BE2C (cell line): ENCODE data around the gene P2RX1.
A peak's percentile ranks its signal among the peaks of the same experiment; 100 is the strongest.

Experiments used
- DNase-seq: peaks from one replicate; pipeline ENCODE4 v3.0.0-alpha.2; 2020
- H3K27me3 ChIP-seq: fragments of 250-450 bp; sonication (Bioruptor Pico); 2 replicates; pipeline ENCODE4 v1.5.1; 2020; ENCODE audit warnings: mild to moderate bottlenecking
- H3K36me3 ChIP-seq: fragments of 250-450 bp; sonication (Bioruptor Pico); 2 replicates; pipeline ENCODE4 v1.5.1; 2020; ENCODE audit warnings: mild to moderate bottlenecking
- H3K4me1 ChIP-seq: fragments of 250-450 bp; sonication (Bioruptor Pico); 2 replicates; pipeline ENCODE4 v1.5.1; 2020
- H3K4me3 ChIP-seq: 2 replicates; pipeline ENCODE4 v1.5.1; 2011; ENCODE audit warnings: low read depth, low read length
- H3K9me3 ChIP-seq: fragments of 250-450 bp; sonication (Bioruptor Pico); 2 replicates; pipeline ENCODE4 v1.5.1; 2020
- CTCF ChIP-seq: IDR thresholded peaks from 2 replicates; pipeline ENCODE4 v1.5.1; 2012; ENCODE audit warnings: mild to moderate bottlenecking, low read depth, low read length

P2RX1 gene

GRCh38 chr17:3880983-3881382 is 35.3 kb downstream of the P2RX1 start:
- peaks cover 8% of the 10 kb centered on the region for H3K4me1 ChIP-seq
- peaks cover 54% of the 10 kb centered on the region for H3K36me3 ChIP-seq
- no peak overlapping the region for H3K4me3 ChIP-seq
- DNase-seq = no peak
- TF ChIP-seq CTCF = no peak
- no peaks in the 10 kb centered on the region for H3K27me3 ChIP-seq
- no peaks in the 10 kb centered on the region for H3K9me3 ChIP-seq

GRCh38 chr17:3879591-3880417 is 36.5 kb downstream of the P2RX1 start:
- Histone ChIP-seq H3K9me3 (no peaks in the 10 kb centered on the region), H3K4me1 (peaks cover 8% of the 10 kb centered on the region), H3K27me3 (no peaks in the 10 kb centered on the region), H3K36me3 (peaks cover 52% of the 10 kb centered on the region), H3K4me3 (no peak overlapping the region)
- TF ChIP-seq CTCF = no peak
- DNase-seq = peak; percentile 74

- H3K4me1 ChIP-seq = peaks cover 8% of the 10 kb centered on the region
- H3K4me3 ChIP-seq = no peak overlapping the region
- no peaks in the 10 kb centered on the region for H3K9me3 ChIP-seq
- DNase-seq = peak; percentile 78
- H3K27me3 ChIP-seq = no peaks in the 10 kb centered on the region
- H3K36me3 ChIP-seq = peaks cover 45% of the 10 kb centered on the region
- no peak for TF ChIP-seq CTCF
Measured at GRCh38 chr17:3879186-3879585, 37.1 kb downstream of the P2RX1 start.

GRCh38 chr17:3877220-3877619 is 39.0 kb downstream of the P2RX1 start:
- Histone ChIP-seq H3K9me3 (no peaks in the 10 kb centered on the region), H3K36me3 (peaks cover 42% of the 10 kb centered on the region), H3K27me3 (no peaks in the 10 kb centered on the region), H3K4me1 (peaks cover 8% of the 10 kb centered on the region), H3K4me3 (no peak overlapping the region)
- DNase-seq = no peak
- TF ChIP-seq CTCF = no peak

GRCh38 chr17:3875317-3875716 is 40.9 kb downstream of the P2RX1 start:
- Histone ChIP-seq H3K36me3 (peaks cover 37% of the 10 kb centered on the region), H3K27me3 (no peaks in the 10 kb centered on the region), H3K4me3 (no peak overlapping the region), H3K4me1 (peaks cover 8% of the 10 kb centered on the region), H3K9me3 (no peaks in the 10 kb centered on the region)
- no peak for DNase-seq
- TF ChIP-seq CTCF = no peak

- peaks cover 43% of the 10 kb centered on the region for H3K36me3 ChIP-seq
- H3K27me3 ChIP-seq = no peaks in the 10 kb centered on the region
- no peaks in the 10 kb centered on the region for H3K9me3 ChIP-seq
- H3K4me1 ChIP-seq = no peaks in the 10 kb centered on the region
- TF ChIP-seq CTCF = no peak
- no peak for DNase-seq
- no peak overlapping the region for H3K4me3 ChIP-seq
Measured at GRCh38 chr17:3873862-3874261, 42.4 kb downstream of the P2RX1 start.
